ENCODE data around the gene PPL. TPM values are rescaled to one million over a fixed set of nuclear protein-coding genes. Genes with fewer than 3 reads are reported as not detected.

Gene PPL
- total RNA-seq, 1 donor from 2014 or later: not detected

DNA sequence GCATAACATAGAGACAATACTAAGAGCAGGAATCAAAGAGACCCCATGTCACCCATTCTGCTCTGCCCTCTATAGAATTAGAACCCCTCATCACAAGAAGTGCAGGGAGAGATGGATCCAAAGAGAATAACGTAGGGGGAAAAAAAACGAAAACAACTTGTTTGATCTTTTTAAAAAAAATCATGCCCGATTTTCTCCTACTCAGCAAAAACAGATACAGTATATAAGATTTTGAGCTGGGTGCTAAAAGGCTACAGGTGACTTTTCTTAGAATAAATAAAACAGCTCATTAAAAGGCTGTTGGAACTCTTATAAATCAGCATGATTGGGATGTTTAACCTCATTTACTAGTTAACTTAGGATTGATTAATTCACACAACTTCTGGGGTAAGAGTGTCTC is 72.2 kb downstream of the PPL start:
- H3K4me1 Mint-ChIP-seq (ENCODE audit: low read depth): peaks cover 19% of the 10 kb centered on the region
- no peak for DNase-seq (ENCODE audit: low spot score)
- peaks cover 29% of the 10 kb centered on the region for H3K36me3 Mint-ChIP-seq (ENCODE audit: low read depth)
- intact Hi-C loops (cut with micrococcal nuclease): no loop called here
- H3K4me3 Mint-ChIP-seq: no peak overlapping the region
- H3K27me3 Mint-ChIP-seq (ENCODE audit: insufficient read depth): no peaks in the 10 kb centered on the region
- H3K27ac Mint-ChIP-seq: no peak overlapping the region
- H3K9me3 Mint-ChIP-seq: no peaks in the 10 kb centered on the region

DNA sequence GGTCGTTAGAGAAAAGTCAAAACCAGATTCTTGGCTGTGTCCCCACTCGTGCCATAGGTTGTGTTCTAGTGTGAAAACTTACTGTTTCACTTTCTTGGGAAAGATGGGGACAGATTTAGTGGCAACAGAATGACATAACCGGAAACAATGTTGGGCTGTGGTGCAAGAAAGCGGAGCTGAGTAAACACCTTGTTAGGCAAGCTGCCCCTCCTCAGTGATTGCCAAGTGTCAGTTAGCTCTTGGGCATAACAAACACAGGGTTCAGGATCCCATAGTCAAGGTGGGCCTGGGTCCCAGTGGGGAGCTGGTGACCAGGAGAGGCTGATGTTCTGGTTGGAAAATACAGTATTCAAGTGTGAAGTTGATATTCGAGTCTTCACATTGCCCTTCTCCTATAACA is 74.3 kb downstream of the PPL start:
- Mint-ChIP-seq H3K27ac (no peak overlapping the region), H3K27me3 (ENCODE audit: insufficient read depth) (no peaks in the 10 kb centered on the region), H3K4me1 (ENCODE audit: low read depth) (peaks cover 11% of the 10 kb centered on the region), H3K36me3 (ENCODE audit: low read depth) (peaks cover 39% of the 10 kb centered on the region), H3K9me3 (no peaks in the 10 kb centered on the region), H3K4me3 (no peak overlapping the region)
- no peak for DNase-seq (ENCODE audit: low spot score)
- intact Hi-C loops (cut with micrococcal nuclease): no loop called here

- Mint-ChIP-seq H3K27me3 (ENCODE audit: insufficient read depth) (no peaks in the 10 kb centered on the region), H3K9me3 (no peaks in the 10 kb centered on the region), H3K27ac (no peak overlapping the region), H3K36me3 (ENCODE audit: low read depth) (peaks cover 41% of the 10 kb centered on the region), H3K4me3 (no peak overlapping the region), H3K4me1 (ENCODE audit: low read depth) (peaks cover 6% of the 10 kb centered on the region)
- no peak for DNase-seq (ENCODE audit: low spot score)
- intact Hi-C loops (cut with micrococcal nuclease): no loop called here
These were observed 76.1 kb downstream of the PPL start for GRCh38 chr16:4860727-4861342.

- H3K36me3 Mint-ChIP-seq (ENCODE audit: low read depth): peaks cover 43% of the 10 kb centered on the region
- H3K27me3 Mint-ChIP-seq (ENCODE audit: insufficient read depth): no peaks in the 10 kb centered on the region
- no peak for DNase-seq (ENCODE audit: low spot score)
- no peak overlapping the region for H3K4me3 Mint-ChIP-seq
- H3K27ac Mint-ChIP-seq: no peak overlapping the region
- intact Hi-C loops (cut with micrococcal nuclease): no loop called here
- H3K9me3 Mint-ChIP-seq: no peaks in the 10 kb centered on the region
- H3K4me1 Mint-ChIP-seq (ENCODE audit: low read depth): peaks cover 6% of the 10 kb centered on the region
These were observed 77.1 kb downstream of the PPL start for GRCh38 chr16:4859900-4860255.

GRCh38 chr16:4859190-4859899 is 77.6 kb downstream of the PPL start:
- Mint-ChIP-seq H3K9me3 (no peaks in the 10 kb centered on the region), H3K27me3 (ENCODE audit: insufficient read depth) (no peaks in the 10 kb centered on the region), H3K36me3 (ENCODE audit: low read depth) (peaks cover 42% of the 10 kb centered on the region), H3K27ac (no peak overlapping the region), H3K4me1 (ENCODE audit: low read depth) (peaks cover 6% of the 10 kb centered on the region), H3K4me3 (no peak overlapping the region)
- no peak for DNase-seq (ENCODE audit: low spot score)
- intact Hi-C loops (cut with micrococcal nuclease): no loop called here

GRCh38 chr16:4855804-4856203 is 81.1 kb downstream of the PPL start:
- intact Hi-C loops (cut with micrococcal nuclease): no loop called here
- no peak for DNase-seq (ENCODE audit: low spot score)
- no peaks in the 10 kb centered on the region for H3K27me3 Mint-ChIP-seq (ENCODE audit: insufficient read depth)
- no peaks in the 10 kb centered on the region for H3K9me3 Mint-ChIP-seq
- peaks cover 17% of the 10 kb centered on the region for H3K4me1 Mint-ChIP-seq (ENCODE audit: low read depth)
- H3K36me3 Mint-ChIP-seq (ENCODE audit: low read depth): peaks cover 39% of the 10 kb centered on the region
- H3K4me3 Mint-ChIP-seq: no peak overlapping the region
- no peak overlapping the region for H3K27ac Mint-ChIP-seq

DNA sequence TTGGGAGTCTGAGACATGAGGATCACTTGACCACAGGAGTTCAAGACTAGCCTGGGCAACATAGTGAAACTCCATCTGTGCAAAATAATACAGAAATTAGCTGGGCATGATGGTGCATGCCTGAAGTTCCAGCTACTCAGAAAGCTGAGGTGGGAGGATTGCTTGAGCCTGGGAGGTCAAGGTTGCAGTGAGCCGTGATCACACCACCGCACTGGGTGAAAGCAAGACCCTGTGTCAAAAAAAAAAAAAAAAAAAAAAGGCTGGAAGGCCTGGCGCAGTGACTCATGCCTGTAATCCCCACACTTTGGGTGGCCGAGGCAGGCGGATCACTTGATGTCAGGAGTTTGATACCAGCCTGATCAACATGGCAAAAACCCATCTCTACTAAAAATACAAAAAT is 81.6 kb downstream of the PPL start:
- no peak overlapping the region for H3K4me3 Mint-ChIP-seq
- H3K9me3 Mint-ChIP-seq: no peaks in the 10 kb centered on the region
- no peaks in the 10 kb centered on the region for H3K27me3 Mint-ChIP-seq (ENCODE audit: insufficient read depth)
- H3K4me1 Mint-ChIP-seq (ENCODE audit: low read depth): peaks cover 22% of the 10 kb centered on the region
- intact Hi-C loops (cut with micrococcal nuclease): no loop called here
- H3K27ac Mint-ChIP-seq: no peak overlapping the region
- peaks cover 37% of the 10 kb centered on the region for H3K36me3 Mint-ChIP-seq (ENCODE audit: low read depth)
- no peak for DNase-seq (ENCODE audit: low spot score)

- intact Hi-C loops (cut with micrococcal nuclease): no loop called here
- no peak for DNase-seq (ENCODE audit: low spot score)
- Mint-ChIP-seq H3K9me3 (no peaks in the 10 kb centered on the region), H3K27me3 (ENCODE audit: insufficient read depth) (no peaks in the 10 kb centered on the region), H3K36me3 (ENCODE audit: low read depth) (peaks cover 26% of the 10 kb centered on the region), H3K27ac (no peak overlapping the region), H3K4me3 (no peak overlapping the region), H3K4me1 (ENCODE audit: low read depth) (peaks cover 43% of the 10 kb centered on the region)
These were observed 84.6 kb downstream of the PPL start for GRCh38 chr16:4852221-4852872.

GRCh38 chr16:4850211-4850610 is 86.7 kb downstream of the PPL start:
- Mint-ChIP-seq H3K9me3 (no peaks in the 10 kb centered on the region), H3K4me3 (peak overlapping the region; percentile 58), H3K27ac (no peak overlapping the region), H3K4me1 (ENCODE audit: low read depth) (peaks cover 55% of the 10 kb centered on the region), H3K27me3 (ENCODE audit: insufficient read depth) (no peaks in the 10 kb centered on the region), H3K36me3 (ENCODE audit: low read depth) (peaks cover 29% of the 10 kb centered on the region)
- intact Hi-C loops (cut with micrococcal nuclease): no loop called here
- no peak for DNase-seq (ENCODE audit: low spot score)

DNA sequence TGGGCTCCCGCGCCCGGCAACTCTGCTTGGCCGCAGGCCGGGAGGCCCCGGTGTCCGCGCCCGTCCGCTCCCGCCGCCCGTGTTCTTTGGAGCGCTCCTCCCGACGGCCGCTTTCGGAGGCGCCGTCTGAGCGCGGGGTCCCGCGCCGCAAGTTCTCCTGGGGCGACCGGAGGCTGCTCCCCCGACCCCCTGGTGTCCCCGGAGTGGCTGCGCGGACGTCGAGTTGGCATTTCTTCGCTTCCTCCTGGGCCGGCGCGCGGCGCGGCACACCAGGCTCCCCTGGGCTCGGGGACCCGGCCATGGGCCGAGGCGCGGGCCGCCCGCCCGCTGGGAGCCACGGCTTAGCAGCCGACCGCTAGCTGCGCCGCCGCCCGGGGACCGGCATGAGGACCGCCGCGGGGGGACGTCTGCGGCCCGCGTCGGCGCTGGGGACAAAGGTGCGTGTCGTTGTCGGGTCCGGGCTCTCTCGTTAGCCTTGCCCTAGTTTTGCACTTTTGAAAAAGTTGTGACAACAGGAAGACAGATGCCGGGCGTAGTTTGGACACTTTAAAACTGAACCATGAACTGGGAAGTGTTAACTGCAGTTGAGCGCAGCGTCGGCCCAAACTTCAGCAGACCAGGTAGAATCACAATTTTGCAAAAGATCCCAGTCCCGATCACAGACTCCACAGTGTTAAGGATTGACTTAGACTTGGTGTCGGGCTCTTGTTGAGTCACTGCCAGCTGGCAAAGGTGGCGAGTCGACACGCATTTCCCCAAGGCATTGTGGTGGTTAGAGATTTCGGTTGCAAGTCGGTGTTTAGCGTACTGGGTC is 89.0 kb downstream of the PPL start:
- intact Hi-C loops (cut with micrococcal nuclease): loop anchor here (1.0 to 5.0 kb wide), 13 partner anchors 46 to 576 kb away; partner anchors contain the start of genes ALG1, ANKS3, DNAAF8 and DNAJA3
- H3K27me3 Mint-ChIP-seq (ENCODE audit: insufficient read depth): no peaks in the 10 kb centered on the region
- H3K9me3 Mint-ChIP-seq: no peaks in the 10 kb centered on the region

DNA sequence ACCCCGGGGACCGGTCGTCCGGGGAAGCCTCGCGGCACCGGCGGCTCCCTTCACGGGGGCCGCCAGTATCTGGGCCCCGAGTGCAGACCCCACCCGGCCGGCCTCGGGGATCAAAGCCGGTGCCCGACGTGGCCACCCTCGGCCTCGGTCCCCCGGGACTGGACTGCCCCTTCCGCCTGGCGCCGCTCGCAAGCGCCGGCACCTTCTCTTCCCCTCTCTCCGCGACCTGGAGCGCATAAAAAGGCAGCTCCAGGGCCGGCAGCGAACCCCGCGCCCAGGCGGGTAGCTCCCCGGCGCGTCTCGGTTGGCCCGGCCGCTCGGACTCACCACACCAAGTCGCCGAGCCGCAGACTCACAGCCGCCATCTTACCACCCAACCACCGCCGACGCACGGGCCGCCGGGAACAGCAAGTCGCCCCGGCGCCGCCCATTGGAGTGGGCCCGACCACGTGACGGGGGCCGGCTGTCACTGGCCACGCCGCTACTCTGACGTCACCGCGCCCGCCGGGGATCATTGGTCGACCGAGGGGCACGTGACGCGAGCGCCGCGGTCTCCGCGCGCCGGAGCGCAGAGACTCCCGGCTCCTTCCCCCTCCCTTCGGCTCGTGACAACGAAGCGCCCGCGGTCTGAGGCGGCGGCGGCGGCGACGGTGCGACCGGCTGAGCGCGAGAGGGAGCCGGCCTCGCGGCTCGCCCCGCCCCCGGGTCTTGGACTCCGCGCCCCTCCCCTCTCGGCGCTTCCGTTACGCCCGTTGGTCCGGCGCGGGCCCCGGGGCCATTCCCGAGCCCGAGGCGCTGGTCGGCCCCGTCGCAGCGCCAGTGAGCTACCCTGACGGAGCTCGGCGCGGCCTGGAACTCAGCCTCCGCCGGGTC is 89.8 kb downstream of the PPL start, which contains the start of the genes GLYR1 and UBN1:
TSS of gene GLYR1 (minus strand) at position 388 of the 873 bp plus-strand sequence. CDS start at position 365, 23 bp downstream.
TSS of gene UBN1 (plus strand) at position 581 of the 873 bp plus-strand sequence. CDS start 5,437 bp downstream, outside the sequence.
- intact Hi-C loops (cut with micrococcal nuclease): loop anchor here (1.0 to 5.0 kb wide), 12 partner anchors 45 to 575 kb away; partner anchors contain the start of genes ALG1, ANKS3, DNAAF8 and DNAJA3
- peak within 1 kb of the TSS; percentile 80 for H3K27ac Mint-ChIP-seq
- H3K4me1 Mint-ChIP-seq (ENCODE audit: low read depth): peaks cover 56% of the 10 kb centered on the region
- peaks cover 32% of the 10 kb centered on the region for H3K36me3 Mint-ChIP-seq (ENCODE audit: low read depth)
- no peaks in the 10 kb centered on the region for H3K27me3 Mint-ChIP-seq (ENCODE audit: insufficient read depth)
- no peaks in the 10 kb centered on the region for H3K9me3 Mint-ChIP-seq
- H3K4me3 Mint-ChIP-seq: peak within 1 kb of the TSS; percentile 91
- peak; percentile 99 for DNase-seq (ENCODE audit: low spot score)

More for the DNA sequence above, 89.0 kb downstream of the PPL start:
- peaks cover 30% of the 10 kb centered on the region for H3K36me3 Mint-ChIP-seq (ENCODE audit: low read depth)
- peak overlapping the region; percentile 91 for H3K4me3 Mint-ChIP-seq
- peak overlapping the region; percentile 61 for H3K27ac Mint-ChIP-seq
- H3K4me1 Mint-ChIP-seq (ENCODE audit: low read depth): peaks cover 60% of the 10 kb centered on the region
- DNase-seq (ENCODE audit: low spot score): peak; percentile 30
